K562 (cell line): Measurements from ENCODE around the gene PNMA5. TPM values are rescaled to one million over a fixed set of nuclear protein-coding genes. Genes with fewer than 3 reads are reported as not detected.

Experiments used
- ATAC-seq: fragments of 200-7000 bp; cut with Tn5 transposase; 3 replicates; pipeline ENCODE4 v1.9.1; 2020; ENCODE audit warnings: moderate library complexity
- BruUV-seq: library from RNA; stranded (reverse); fragments of 400-500 nt; replicated peaks from 2 replicates; lab custom pipeline; 2021; lab: Mats Ljungman, UMichigan
- CTCF ChIA-PET: fragments of 300-600 bp; formaldehyde crosslinking; extraction: SDS; loops from one replicate; lab custom pipeline; 2021; ENCODE audit warnings: low intra/inter-chr PET ratio; lab: Yijun Ruan, JAX
- POLR2A ChIA-PET: fragments of 300-600, 350-650 bp; sonication (Branson Sonifier 250); formaldehyde crosslinking; extraction: SDS; loops from one replicate; lab custom pipeline; 2021; ENCODE audit warnings: antibody characterized with exemption, inconsistent platforms; lab: Yijun Ruan, JAX
- DNase-seq, 4 experiments: peaks; one replicate each; pipeline versions ENCODE4 v3.0.0 to v3.0.0-alpha.2; 2011 to 2018; ENCODE audit warnings: low spot score in 3 of 4, mixed read lengths in 3 of 4; ENCODE audit errors: extremely low read depth in 1 of 4
- FAIRE-seq: peaks from 2 replicates; lab custom pipeline; 2011; peaks lifted over from hg19 to GRCh38; lab: Jason Lieb, UNC
- H2AFZ ChIP-seq: 2 replicates; pipeline ENCODE4 v1.6.0; 2011; ENCODE audit warnings: low read depth, low read length, control low read depth, inconsistent platforms
- H3K27ac ChIP-seq: fragments of 200-600 bp; 3 replicates; pipeline ENCODE4 v1.8.0; 2011; ENCODE audit warnings: low read depth, mild to moderate bottlenecking, control low read depth, inconsistent platforms, low read length, moderate library complexity, mixed read lengths; ENCODE audit errors: extremely low read depth
- H3K27me3 ChIP-seq, 2 experiments: fragments of 300-600 bp in 1 of 2; 2 replicates in 1 of 2; 3 replicates in 1 of 2; pipeline versions ENCODE4 v1.6.0 to v1.8.0; 2011; ENCODE audit warnings: inconsistent platforms in 2 of 2, low read length in 2 of 2, mild to moderate bottlenecking in 1 of 2, mixed read lengths in 1 of 2, moderate library complexity in 1 of 2; ENCODE audit not compliant: control insufficient read depth in 2 of 2, insufficient read depth in 2 of 2
- H3K36me3 ChIP-seq: fragments of 300-600 bp; 3 replicates; pipeline ENCODE4 v1.8.0; 2011; ENCODE audit warnings: mild to moderate bottlenecking, low read length, inconsistent platforms; ENCODE audit not compliant: control insufficient read depth, insufficient read depth
- H3K4me1 ChIP-seq, 2 experiments: fragments of 200-600 bp in 1 of 2; replicated peaks in 1 of 2; 2 replicates in 1 of 2; 3 replicates in 1 of 2; pipeline versions ENCODE4 v1.5.1 to v1.8.0; 2011; ENCODE audit warnings: inconsistent platforms in 2 of 2, low read length in 2 of 2, mild to moderate bottlenecking in 1 of 2, mixed read lengths in 1 of 2, moderate library complexity in 1 of 2; ENCODE audit not compliant: control insufficient read depth in 2 of 2, insufficient read depth in 2 of 2
- H3K4me2 ChIP-seq: 2 replicates; pipeline ENCODE4 v1.6.1; 2011; ENCODE audit warnings: low read length, control low read depth, inconsistent platforms, mixed read lengths; ENCODE audit not compliant: insufficient read depth
- H3K4me3 ChIP-seq: fragments of 200-600 bp; sonication (generic), shearing (Covaris generic); 2 replicates; pipeline ENCODE4 v1.5.1; 2016; ENCODE audit warnings: control low read depth, inconsistent platforms
- H3K79me2 ChIP-seq: fragments of 200-600 bp; 3 replicates; pipeline ENCODE4 v1.8.0; 2011; ENCODE audit warnings: low read length, inconsistent platforms; ENCODE audit not compliant: control insufficient read depth, insufficient read depth
- H3K9ac ChIP-seq, 2 experiments: 2 replicates each; pipeline versions ENCODE4 v1.6.0 to v1.6.1; 2011; ENCODE audit warnings: low read depth in 2 of 2, low read length in 2 of 2, control low read depth in 1 of 2, inconsistent platforms in 1 of 2, mild to moderate bottlenecking in 1 of 2, mixed read lengths in 1 of 2; ENCODE audit not compliant: insufficient read depth in 1 of 2
- H3K9me1 ChIP-seq: one replicate; pipeline ENCODE4 v1.6.0; 2011; ENCODE audit warnings: inconsistent platforms, mild to moderate bottlenecking, low read length, moderate library complexity; ENCODE audit not compliant: control insufficient read depth, insufficient read depth
- H3K9me3 ChIP-seq: replicated peaks from 2 replicates; pipeline ENCODE4 v1.5.1; 2011; ENCODE audit warnings: low read depth, low read length, inconsistent platforms; ENCODE audit not compliant: control insufficient read depth, insufficient read depth
- H4K20me1 ChIP-seq: replicated peaks from 2 replicates; pipeline ENCODE4 v1.6.1; 2011; ENCODE audit warnings: low read length, inconsistent platforms, mixed read lengths; ENCODE audit not compliant: control insufficient read depth, insufficient read depth
- SRF ChIP-seq, 2 experiments: fragments of 250-450, 450-650 bp in 1 of 2; sonication (Bioruptor Pico) in 1 of 2; sonication (generic) in 1 of 2; formaldehyde crosslinking; IDR thresholded peaks; 2 replicates each; pipeline versions ENCODE4 v1.5.0 to v1.5.1; 2020 to 2022; ENCODE audit warnings: mild to moderate bottlenecking in 1 of 2, missing genetic modification reagents in 1 of 2
- WGBS: fragments of 100-300 bp; shearing (Covaris generic); methylation state at CpG from one replicate; pipeline ENCODE4 v1.1.6; 2016; ENCODE audit warnings: low coverage, mixed read lengths; ENCODE audit not compliant: insufficient coverage; ENCODE audit errors: missing lambda C conversion rate; 5-methylcytosine and 5-hydroxymethylcytosine counted together
- in situ Hi-C: fragments of 300-500 bp; cut with MboI; formaldehyde crosslinking; loops from 4 replicates; pipeline ENCODE4 v1.15.0; 2018; ENCODE audit warnings: inconsistent platforms, mixed read lengths
- intact Hi-C: fragments of 100-400 bp; cut with micrococcal nuclease; formaldehyde crosslinking; loops from 2 replicates; pipeline ENCODE4 v1.14.2; 2022
- polyA plus RNA-seq, 8 experiments: library from polyadenylated mRNA; depleted of rRNA in 4 of 8; stranded (reverse) in 5 of 8; unstranded in 3 of 8; fragments of >200 nt; fragmentation: Nextera tagmentation in 2 of 8; fragmentation: Illumina TruSeq in 1 of 8; extraction: Ambion mirVana in 2 of 8; extraction: Trizol in 1 of 8; gene quantifications; 2 replicates each; pipeline versions ENCODE4 v1.2.1 to v1.2.3, GENCODE V29; 2011 to 2014; ENCODE audit warnings: inconsistent platforms in 1 of 8, missing spikeins in 1 of 8
- total RNA-seq, 7 experiments: library from RNA; depleted of rRNA in 6 of 7; stranded (reverse); fragments of >200 nt in 6 of 7; fragmentation: Illumina TruSeq in 2 of 7; extraction: Trizol in 2 of 7; gene quantifications; 2 replicates each; pipeline versions ENCODE4 v1.2.1 to v1.2.3, GENCODE V29; 2011 to 2021; ENCODE audit warnings: low replicate concordance in 1 of 7
- TF ChIP-seq, protein P1 (sequence below): fragments of 200-800 bp; sonication (Bioruptor generic); IDR thresholded peaks from 2 replicates; pipeline ENCODE4 v1.6.1; 2017; ENCODE audit warnings: missing genetic modification characterization, missing compliant biosample characterization
- TF ChIP-seq, protein P2 (sequence below), 2 experiments: fragments of 450-650 bp in 1 of 2; sonication (generic) in 1 of 2; formaldehyde crosslinking in 1 of 2; IDR thresholded peaks in 1 of 2; conservative IDR thresholded peaks in 1 of 2; 2 replicates each; pipeline versions ENCODE4 v1.6.1 to v1.8.1; 2016 to 2023; ENCODE audit warnings: mild to moderate bottlenecking in 2 of 2, moderate library complexity in 2 of 2, inconsistent platforms in 1 of 2, missing genetic modification reagents in 1 of 2
- TF ChIP-seq, protein P3 (sequence below), 2 experiments: fragments of 250-450 bp in 1 of 2; fragments of 450-650 bp in 1 of 2; sonication (Bioruptor Pico) in 1 of 2; IDR thresholded peaks; 2 replicates each; pipeline versions ENCODE4 v1.6.1 to v1.8.0; 2016 to 2021; ENCODE audit warnings: mild to moderate bottlenecking in 2 of 2, moderate library complexity in 2 of 2, missing compliant biosample characterization in 1 of 2, missing genetic modification characterization in 1 of 2

The PNMA5 gene
- total and polyA plus RNA-seq, 9 of the 15 experiments (the other 6 are each of a cell fraction or from before 2014, with no cell fraction given), result 0.03 to 0.20 (median 0.07) TPM; not detected in 3

DNA sequence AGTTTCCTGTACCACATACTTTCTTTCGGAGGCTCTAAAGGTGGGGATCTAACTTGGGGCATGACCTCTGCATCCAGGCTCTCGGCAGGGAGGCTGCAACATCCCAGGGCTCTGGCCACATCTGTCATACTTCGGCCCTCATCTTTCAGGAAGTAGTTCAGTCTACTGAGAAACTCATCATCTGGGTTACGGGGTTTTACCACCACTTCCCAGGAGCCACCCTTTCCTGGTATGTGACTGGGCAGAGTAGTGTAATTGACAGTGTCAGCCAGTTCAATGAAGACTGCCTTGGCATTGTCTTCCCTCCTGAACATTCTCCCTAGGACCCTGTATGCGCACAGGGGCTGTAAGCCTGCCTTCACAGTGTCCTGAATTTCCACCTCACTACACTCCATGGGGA, 2.8 kb downstream of the PNMA5 start (continued):
- TF ChIP-seq, protein P1, sequence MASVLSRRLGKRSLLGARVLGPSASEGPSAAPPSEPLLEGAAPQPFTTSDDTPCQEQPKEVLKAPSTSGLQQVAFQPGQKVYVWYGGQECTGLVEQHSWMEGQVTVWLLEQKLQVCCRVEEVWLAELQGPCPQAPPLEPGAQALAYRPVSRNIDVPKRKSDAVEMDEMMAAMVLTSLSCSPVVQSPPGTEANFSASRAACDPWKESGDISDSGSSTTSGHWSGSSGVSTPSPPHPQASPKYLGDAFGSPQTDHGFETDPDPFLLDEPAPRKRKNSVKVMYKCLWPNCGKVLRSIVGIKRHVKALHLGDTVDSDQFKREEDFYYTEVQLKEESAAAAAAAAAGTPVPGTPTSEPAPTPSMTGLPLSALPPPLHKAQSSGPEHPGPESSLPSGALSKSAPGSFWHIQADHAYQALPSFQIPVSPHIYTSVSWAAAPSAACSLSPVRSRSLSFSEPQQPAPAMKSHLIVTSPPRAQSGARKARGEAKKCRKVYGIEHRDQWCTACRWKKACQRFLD (CRISPR knock-in tag), result no peak
- TF ChIP-seq SRF (CRISPR knock-in tag; IDR thresholded peaks at IDR 0.05), result no peak

DNA sequence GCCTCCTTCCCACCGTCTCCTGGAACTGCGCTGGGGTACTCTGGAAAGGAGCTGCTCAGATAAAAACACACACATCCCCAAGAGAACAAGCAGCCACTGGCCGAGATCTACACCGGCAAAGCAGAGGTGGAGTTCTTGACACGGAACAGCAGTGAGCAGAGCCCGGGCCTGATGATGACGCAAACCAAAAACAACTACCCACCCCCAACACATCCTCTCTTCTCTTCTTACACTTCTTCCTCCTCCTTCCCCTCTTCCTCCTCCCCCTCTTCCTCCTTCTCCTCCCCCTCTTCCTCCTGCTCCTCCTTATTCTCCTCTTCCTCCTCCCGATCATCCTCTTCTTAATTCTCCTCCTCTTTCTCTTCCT, 4.6 kb downstream of the PNMA5 start:
- FAIRE-seq (no peak), DNase-seq (no peak), ATAC-seq (no peak)
- BruUV-seq, result no TSS peak
- POLR2A ChIA-PET, result interaction anchor here (0.5 to 0.6 kb wide), 2 partner anchors 12 to 359 kb away, joined by 3 to 4 read pairs; no protein-coding TSS in a partner anchor
- no peaks in the 10 kb centered on the region for H3K9me3 ChIP-seq
- intact Hi-C loops (no loop called here), in situ Hi-C loops (loop anchor here (10.0 kb wide), 1 partner anchor 326 kb away; no protein-coding TSS in a partner anchor)
- H3K79me2 ChIP-seq, result no peaks in the 10 kb centered on the region
- H3K4me2 ChIP-seq, result 0 out of 2 replicates have a peak overlapping the region, but pooled peaks have one; percentile 11
- H3K36me3 ChIP-seq, result no peaks in the 10 kb centered on the region
- no peaks in the 10 kb centered on the region for H4K20me1 ChIP-seq
- no peak overlapping the region for H3K4me3 ChIP-seq
- peak overlapping the region in 1 of 2 experiments; percentile 20; a peak in 1 of 4 replicates for H3K9ac ChIP-seq
- WGBS, result 37% methylated on average over 5 of the region's 8 CpGs
- H3K9me1 ChIP-seq, result no peaks in the 10 kb centered on the region
- H2AFZ ChIP-seq, result peak overlapping the region; percentile 66; the same call in 1 of the 2 replicates
- peaks cover 4 to 12% of the 10 kb centered on the region in 2 experiments; a peak in 3 of 5 replicates for H3K4me1 ChIP-seq
- CTCF ChIA-PET, result no interaction called here
- H3K27ac ChIP-seq, result no peak overlapping the region
- 0 out of 5 replicates have a peak, but pooled peaks cover 0 to 5% of the 10 kb centered on the region in 2 experiments for H3K27me3 ChIP-seq
- TF ChIP-seq, protein P2, sequence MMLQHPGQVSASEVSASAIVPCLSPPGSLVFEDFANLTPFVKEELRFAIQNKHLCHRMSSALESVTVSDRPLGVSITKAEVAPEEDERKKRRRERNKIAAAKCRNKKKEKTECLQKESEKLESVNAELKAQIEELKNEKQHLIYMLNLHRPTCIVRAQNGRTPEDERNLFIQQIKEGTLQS (IDR thresholded peaks at IDR 0.05), result peak; percentile 57
- TF ChIP-seq, protein P2 (CRISPR knock-in tag; conservative IDR thresholded peaks at IDR 0.05), result no peak
- TF ChIP-seq, protein P3, sequence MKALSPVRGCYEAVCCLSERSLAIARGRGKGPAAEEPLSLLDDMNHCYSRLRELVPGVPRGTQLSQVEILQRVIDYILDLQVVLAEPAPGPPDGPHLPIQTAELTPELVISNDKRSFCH (CRISPR knock-in tag; IDR thresholded peaks at IDR 0.05), result no peak
- TF ChIP-seq, protein P3 (tag; IDR thresholded peaks at IDR 0.05), result no peak
